Peyer's patch (tissue), 4 donors: Measurements from ENCODE around the gene FREM1. TPM values are rescaled to one million over a fixed set of nuclear protein-coding genes. Genes with fewer than 3 reads are reported as not detected.

ENCODE experiments used
- DNase-seq, 3 donors: peaks; one replicate each; pipeline ENCODE4 v3.0.0-alpha.2; 2017 to 2019
- H3K27ac ChIP-seq, 4 donors: fragments of 200-600 bp; sonication (generic); one replicate each; pipeline ENCODE4 v1.5.1; 2016 to 2019
- H3K27me3 ChIP-seq, 2 donors: fragments of 200-600 bp; sonication (generic); one replicate each; pipeline ENCODE4 v1.5.1; 2019
- H3K36me3 ChIP-seq, 3 donors: fragments of 200-600 bp; sonication (generic); one replicate each; pipeline ENCODE4 v1.5.1; 2016 to 2019
- H3K4me1 ChIP-seq, 4 donors: fragments of 200-600 bp; sonication (generic); one replicate each; pipeline ENCODE4 v1.5.1; 2016 to 2019
- H3K4me3 ChIP-seq, 4 donors: fragments of 200-600 bp; sonication (generic); 1 replicate in 3 of 4; 2 replicates in 1 of 4; pipeline ENCODE4 v1.5.1; 2016 to 2019; ENCODE audit warnings: mild to moderate bottlenecking in 1 of 4
- H3K9me3 ChIP-seq, 4 donors: fragments of 200-600 bp; sonication (generic); one replicate each; pipeline ENCODE4 v1.5.1; 2016 to 2019; ENCODE audit warnings: mild to moderate bottlenecking in 1 of 4
- POLR2A ChIP-seq, 2 donors: fragments of 450-650 bp; IDR thresholded peaks; one replicate each; pipeline ENCODE4 v1.5.1; 2017; ENCODE audit warnings: antibody characterized with exemption in 2 of 2, mild to moderate bottlenecking in 2 of 2, moderate library complexity in 2 of 2
- total RNA-seq, 4 donors: library from RNA; depleted of rRNA; stranded (reverse); fragments of >200 nt; gene quantifications; one replicate each; pipeline ENCODE4 v1.1.0, GENCODE V29; 2016
- TF ChIP-seq, protein P1 (sequence below), 6 experiments: fragments of 450-650 bp in 4 of 6; fragments of 200-600 bp in 2 of 6; sonication (generic) in 1 of 6; IDR thresholded peaks; one replicate each; pipeline ENCODE4 v1.5.1; 2017 to 2019; ENCODE audit warnings: antibody characterized with exemption in 6 of 6, mild to moderate bottlenecking in 3 of 6, moderate library complexity in 1 of 6

The FREM1 gene
- total RNA-seq, 4 donors from 2014 or later = 31.4 to 108 (median 54.0) TPM

DNA sequence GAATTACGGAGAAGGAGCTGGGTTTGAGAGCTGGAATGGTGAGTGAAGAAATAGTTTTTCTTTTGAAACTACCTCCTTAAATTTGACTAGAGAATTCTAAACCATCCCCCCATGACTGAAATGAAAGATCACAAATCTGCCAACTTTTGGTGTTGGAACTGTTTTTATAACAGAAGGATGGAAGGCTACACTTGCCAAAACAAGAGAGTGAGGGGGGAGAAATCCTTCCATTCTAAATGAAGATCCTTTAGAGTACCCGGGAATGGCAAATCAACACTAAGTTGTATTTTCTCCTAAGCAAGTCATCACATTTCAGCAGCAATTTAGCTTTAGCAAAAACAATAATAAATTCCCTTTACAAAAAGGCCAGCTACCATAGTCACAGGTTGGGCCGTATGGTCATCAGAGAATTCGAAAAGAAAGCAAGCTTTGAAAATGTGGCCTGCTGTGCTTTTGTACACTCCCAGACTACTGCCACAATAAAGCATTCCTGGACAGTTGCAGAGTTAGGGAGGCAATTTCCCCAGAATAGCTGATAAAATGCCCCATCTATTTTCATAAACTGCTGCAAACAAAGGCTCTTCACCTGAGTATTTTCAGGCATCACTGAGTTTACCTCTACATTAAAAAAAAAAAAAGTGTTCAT lies 25.0 kb upstream of the FREM1 start:
- Histone ChIP-seq H3K27ac (no peak overlapping the region), H3K4me1 (no peaks in the 10 kb centered on the region), H3K36me3 (no peaks in the 10 kb centered on the region), H3K9me3 (no peaks in the 10 kb centered on the region), H3K27me3 (no peaks in the 10 kb centered on the region), H3K4me3 (no peak overlapping the region)
- DNase-seq = no peak
- TF ChIP-seq POLR2A (IDR thresholded peaks at IDR 0.05) = no peak
- TF ChIP-seq, protein P1, sequence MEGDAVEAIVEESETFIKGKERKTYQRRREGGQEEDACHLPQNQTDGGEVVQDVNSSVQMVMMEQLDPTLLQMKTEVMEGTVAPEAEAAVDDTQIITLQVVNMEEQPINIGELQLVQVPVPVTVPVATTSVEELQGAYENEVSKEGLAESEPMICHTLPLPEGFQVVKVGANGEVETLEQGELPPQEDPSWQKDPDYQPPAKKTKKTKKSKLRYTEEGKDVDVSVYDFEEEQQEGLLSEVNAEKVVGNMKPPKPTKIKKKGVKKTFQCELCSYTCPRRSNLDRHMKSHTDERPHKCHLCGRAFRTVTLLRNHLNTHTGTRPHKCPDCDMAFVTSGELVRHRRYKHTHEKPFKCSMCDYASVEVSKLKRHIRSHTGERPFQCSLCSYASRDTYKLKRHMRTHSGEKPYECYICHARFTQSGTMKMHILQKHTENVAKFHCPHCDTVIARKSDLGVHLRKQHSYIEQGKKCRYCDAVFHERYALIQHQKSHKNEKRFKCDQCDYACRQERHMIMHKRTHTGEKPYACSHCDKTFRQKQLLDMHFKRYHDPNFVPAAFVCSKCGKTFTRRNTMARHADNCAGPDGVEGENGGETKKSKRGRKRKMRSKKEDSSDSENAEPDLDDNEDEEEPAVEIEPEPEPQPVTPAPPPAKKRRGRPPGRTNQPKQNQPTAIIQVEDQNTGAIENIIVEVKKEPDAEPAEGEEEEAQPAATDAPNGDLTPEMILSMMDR (IDR thresholded peaks at IDR 0.05) = no peak

DNA sequence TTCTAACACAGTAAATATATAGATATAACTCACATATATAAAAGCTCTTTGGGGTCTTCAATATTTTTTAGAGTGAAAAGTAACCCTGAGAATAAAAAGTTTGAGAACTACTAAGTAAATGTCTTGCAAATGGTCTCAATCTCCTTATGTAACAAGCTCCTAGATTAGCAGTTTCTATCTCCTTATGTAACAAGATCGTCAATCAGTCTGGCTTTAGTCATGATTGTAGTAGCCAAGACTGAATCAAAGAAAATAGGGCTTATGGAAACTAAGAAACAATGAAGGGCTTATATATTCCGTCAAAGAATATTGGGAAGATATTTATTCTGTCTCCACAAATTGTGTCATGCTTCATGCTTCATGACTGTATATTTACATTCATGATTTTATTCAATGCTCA lies 22.4 kb upstream of the FREM1 start:
- no peak for DNase-seq
- Histone ChIP-seq H3K27ac (no peak overlapping the region), H3K4me1 (no peaks in the 10 kb centered on the region), H3K36me3 (no peaks in the 10 kb centered on the region), H3K27me3 (no peaks in the 10 kb centered on the region), H3K4me3 (no peak overlapping the region), H3K9me3 (no peaks in the 10 kb centered on the region)
- TF ChIP-seq, protein P1 (IDR thresholded peaks at IDR 0.05) = no peak

DNA sequence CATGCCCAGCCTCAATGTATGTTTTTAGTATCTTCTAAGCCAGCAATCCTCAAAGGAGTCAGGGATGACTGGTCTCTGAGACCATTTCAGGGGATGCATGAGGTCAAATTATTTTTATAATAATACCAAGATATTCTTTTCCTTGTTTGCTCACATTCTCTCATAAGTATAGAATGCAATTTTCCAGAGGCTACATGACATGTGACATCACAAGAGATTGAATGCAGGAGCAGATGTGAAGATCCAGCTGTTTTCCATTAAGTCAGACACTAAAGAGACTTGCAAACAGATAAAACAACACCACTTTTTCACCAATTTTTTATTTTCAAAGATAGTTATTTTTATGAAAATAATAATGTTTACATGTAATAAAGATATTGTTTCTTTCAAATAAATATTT lies 22.0 kb upstream of the FREM1 start:
- no peak overlapping the region for H3K4me3 ChIP-seq
- TF ChIP-seq, protein P1 (IDR thresholded peaks at IDR 0.05) = no peak
- H3K27ac ChIP-seq = no peak overlapping the region
- no peak for DNase-seq
- no peaks in the 10 kb centered on the region for H3K4me1 ChIP-seq
- H3K9me3 ChIP-seq = no peaks in the 10 kb centered on the region
- H3K27me3 ChIP-seq = no peaks in the 10 kb centered on the region
- H3K36me3 ChIP-seq = no peaks in the 10 kb centered on the region

DNA sequence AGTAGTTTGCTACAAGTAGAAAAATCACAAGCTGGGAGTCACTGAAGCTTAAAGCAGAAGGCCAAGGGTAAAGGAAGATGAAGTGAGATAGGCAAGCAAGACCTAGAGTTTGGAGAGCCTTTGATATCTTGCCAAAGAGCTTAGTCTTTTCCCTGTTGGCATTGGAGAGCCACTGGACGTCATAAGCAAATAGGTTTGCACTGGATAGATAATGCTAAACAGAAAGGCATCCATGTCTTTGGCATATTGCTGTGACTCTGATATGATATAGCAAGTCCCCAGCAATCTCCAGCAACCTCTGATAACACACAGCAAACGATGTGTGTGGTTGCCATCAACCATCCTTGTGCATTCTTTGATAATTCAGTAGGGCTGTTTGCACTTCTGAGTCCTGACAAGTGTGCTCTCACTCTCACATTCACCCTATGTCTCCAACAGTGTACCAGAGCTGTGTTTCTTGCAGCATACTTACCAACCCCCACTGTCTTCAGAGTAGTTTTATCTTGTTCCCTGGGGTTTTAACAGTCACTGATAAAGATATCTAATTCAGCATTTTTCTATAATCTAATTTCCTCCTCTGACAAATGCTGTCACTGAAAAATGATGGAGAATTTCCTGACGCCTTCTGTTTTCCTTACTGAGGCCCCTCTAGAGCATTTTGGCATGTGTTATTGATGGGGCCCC lies 16.9 kb upstream of the FREM1 start:
- Histone ChIP-seq H3K4me1 (no peaks in the 10 kb centered on the region), H3K9me3 (no peaks in the 10 kb centered on the region), H3K27ac (no peak overlapping the region), H3K4me3 (no peak overlapping the region), H3K36me3 (no peaks in the 10 kb centered on the region), H3K27me3 (no peaks in the 10 kb centered on the region)
- TF ChIP-seq POLR2A (IDR thresholded peaks at IDR 0.05) = no peak
- TF ChIP-seq, protein P1 (IDR thresholded peaks at IDR 0.05) = no peak
- DNase-seq = no peak

DNA sequence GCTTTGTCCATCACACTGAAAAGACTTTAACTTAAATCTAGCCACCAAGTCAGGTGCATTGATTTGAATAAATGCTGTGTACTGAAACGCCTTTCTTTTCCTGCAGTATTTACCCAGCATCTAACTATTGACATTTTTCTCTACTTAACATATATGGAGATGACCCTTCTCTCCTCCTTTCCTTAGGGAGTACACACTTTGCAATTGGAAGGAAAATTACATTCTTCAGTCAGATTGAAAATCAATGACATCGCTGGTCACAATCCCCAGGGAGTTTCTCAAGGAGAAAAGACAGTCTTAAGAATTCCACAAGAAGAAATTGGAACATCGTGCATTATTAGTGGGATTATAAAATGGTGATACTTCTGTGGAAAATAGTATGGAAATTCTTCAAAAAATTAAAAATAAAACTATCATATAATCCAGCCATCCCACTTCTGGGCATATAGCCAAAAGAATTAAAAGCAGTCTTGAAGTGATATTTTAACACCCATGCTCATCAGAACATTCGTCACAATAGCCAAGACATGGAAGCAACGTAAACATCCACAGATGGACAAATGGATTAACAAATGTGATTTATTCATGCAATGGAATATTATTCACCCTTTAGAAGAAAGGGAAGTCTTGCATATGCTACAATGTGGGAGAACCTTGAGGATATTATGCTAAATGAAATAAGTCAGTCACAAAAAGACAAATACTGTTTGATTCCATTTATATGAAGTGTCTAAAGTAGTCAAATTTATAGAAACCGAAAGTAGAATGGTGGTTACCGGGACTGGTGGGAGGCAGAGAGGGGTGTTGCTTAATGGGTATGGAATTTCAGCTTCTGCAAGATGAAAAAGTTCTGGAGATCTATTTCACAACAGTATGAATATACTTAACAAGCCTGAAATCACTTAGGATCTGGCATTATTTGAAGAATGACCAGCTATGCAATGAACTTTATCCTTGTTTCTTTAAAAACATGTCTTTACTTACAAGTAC lies 14.3 kb upstream of the FREM1 start:
- Histone ChIP-seq H3K4me3 (no peak overlapping the region), H3K9me3 (no peaks in the 10 kb centered on the region), H3K4me1 (no peaks in the 10 kb centered on the region), H3K27me3 (no peaks in the 10 kb centered on the region), H3K36me3 (no peaks in the 10 kb centered on the region), H3K27ac (no peak overlapping the region)
- TF ChIP-seq, protein P1 (IDR thresholded peaks at IDR 0.05) = no peak
- no peak for TF ChIP-seq POLR2A (IDR thresholded peaks at IDR 0.05)
- no peak for DNase-seq
